Measurements from ENCODE around the gene C2CD4C.
"Not testable (repeated sequence)": the region's sequence is repeated elsewhere in the genome, so short reads cannot be mapped to it uniquely, and the experiment has no call there.

C2CD4C gene

DNA sequence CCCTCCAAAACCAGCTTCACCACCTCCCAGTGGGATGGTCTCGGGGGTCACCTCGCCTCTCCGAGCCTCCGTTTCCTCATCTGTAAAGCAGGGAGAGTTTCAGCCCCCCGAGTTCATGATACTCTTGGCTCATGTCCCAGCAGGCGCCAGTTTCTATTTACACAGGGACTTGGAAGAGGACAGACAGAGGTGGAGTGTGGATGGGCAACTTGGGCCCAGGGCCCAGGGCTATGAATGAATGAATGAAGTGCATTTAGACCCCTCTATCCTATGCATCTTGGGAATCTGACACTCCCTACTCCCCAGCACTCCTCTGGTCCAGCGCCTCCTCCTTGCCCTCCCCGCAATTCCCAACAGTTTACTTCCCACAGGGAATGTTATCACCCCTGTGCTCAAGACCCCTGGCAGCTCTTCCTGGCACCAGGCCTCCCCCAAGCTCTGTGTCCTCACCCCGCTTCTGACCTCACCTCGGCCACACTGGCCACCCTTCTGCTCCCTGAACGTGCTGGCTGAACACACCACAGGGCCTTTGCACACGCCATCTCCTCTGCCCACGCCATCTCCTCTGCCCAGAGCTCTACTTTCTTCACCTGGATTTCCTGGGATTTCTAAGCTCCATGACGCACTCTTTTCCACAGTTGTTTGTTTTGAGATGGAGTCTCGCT, 4.9 kb upstream of the C2CD4C start:
- peak; percentile 51 for DNase-seq

DNA sequence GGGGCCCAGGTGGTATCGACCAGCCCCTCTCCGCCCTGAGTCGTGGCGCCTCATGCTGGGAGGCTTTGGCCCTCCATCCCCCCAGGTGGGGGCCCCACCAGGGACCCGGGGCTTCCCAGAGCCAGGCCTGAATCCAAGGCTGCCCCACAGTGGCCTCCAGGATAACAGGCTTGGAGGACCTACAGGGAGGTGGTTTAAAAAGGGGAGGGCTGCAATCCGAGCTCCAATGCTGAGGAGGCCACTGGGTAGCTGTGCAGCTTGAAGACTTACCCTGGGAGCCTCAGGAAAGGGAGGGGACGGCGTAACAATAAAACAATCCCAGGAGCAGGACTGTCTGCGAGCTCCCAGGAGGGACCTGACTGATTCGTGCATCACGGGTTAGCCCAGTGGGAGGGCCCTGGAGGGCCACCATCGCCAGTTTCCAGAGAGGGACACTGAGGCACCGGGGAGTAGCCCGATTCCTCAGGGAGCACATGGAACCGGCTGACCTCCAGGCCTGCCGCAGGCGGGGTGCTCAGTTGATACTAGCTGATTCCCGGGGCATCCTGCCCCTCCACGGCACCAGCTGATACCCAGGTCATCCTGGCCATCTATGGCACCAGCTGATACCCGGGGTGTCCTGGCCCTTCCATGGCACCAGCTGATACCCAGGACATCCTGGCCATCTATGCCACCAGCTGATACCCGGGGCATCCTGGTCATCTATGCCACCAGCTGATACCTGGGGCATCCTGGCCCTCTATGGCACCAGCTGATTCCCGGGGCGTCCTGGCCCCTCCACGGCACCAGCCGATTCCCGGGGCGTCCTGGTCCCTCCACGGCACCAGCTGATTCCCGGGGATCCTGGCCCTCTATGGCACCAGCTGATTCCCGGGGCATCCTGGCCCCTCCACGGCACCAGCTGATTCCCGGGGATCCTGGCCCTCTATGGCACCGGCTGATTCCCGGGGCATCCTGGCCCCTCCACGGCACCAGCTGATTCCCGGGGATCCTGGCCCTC, 3.7 kb upstream of the C2CD4C start:
- no peak for DNase-seq

DNA sequence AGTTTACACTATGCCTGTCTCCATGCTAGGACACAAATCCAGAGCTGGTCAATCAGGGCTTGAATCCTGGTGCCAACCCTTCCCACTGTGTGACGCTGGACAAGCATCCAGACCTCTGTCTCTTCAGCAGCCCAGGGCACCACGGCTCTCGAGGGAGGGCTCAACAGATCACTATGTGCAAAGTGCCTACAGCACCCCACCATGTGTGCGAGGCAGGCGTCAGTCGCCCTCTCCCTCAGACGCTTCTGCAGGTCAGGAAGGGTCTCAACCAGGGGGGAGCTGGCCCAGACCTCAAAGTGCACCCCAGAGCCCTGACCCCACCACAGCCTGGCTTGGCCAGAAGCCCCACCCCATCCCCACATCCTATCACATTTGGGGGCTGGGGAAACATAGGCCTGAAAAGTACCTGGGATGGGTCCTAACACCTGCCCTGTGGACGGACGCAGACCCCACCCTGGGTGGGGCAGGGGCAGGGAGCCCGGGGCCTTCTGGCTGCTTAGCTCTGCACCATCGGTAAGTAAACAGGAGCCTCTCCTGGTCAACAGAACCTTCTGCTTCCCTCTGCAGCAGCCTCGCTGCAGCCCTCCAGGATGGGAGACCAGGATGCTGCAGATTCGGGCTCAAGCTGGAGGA, 2.9 kb upstream of the C2CD4C start:
- no peak for DNase-seq

DNA sequence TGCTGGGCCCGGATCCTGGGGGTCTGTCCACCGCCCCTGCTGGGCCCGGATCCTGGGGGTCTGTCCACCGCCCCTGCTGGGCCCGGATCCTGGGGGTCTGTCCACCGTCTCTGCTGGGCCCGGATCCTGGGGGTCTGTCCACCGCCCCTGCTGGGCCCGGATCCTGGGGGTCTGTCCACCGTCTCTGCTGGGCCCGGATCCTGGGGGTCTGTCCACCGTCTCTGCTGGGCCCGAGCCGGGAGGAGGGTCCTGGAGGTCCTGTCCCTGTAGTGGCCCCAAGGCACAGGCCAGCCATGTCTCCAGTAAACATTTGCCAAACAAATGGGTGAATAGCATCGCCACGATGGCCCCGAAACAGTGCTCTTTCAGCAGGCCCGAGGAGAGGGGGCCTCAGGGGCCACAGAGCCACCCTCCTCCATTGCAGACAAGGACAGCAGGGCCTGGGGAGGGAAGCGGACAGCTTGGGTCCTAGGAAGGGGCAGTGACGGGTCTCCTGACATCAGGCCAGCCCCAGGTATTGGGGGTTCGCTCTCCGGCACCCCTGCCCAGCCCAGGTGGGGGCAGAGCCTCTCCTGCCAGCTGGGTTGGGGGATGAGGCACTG, 2.3 kb upstream of the C2CD4C start:
- DNase-seq, result not testable (repeated sequence)

DNA sequence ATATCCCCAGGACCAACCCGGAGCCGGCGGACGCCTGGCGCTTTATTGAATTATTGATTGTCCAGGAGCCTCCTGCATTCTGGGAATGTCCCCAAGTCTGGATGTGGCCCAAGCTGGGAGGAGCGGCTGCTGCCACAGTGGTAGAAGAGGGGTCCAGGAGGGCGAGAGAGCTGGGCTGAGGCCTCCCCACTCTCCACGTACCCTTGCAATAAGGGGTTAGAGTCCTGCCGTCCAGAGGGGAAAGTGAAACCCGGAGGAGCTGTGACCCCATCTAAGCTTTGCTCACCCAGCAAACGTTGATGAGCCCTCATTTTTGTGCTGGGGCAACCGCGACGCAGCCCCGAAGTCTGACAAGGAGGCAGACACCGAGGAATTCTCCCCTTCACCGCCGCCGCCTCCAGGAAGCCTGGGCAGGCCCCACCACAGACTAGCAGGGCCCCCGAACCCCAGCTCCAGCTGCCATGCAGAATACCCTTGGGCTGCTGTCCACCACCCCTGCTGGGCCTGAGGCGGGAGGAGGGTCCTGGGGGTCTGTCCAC, 1.4 kb upstream of the C2CD4C start:
- DNase-seq, result no peak

DNA sequence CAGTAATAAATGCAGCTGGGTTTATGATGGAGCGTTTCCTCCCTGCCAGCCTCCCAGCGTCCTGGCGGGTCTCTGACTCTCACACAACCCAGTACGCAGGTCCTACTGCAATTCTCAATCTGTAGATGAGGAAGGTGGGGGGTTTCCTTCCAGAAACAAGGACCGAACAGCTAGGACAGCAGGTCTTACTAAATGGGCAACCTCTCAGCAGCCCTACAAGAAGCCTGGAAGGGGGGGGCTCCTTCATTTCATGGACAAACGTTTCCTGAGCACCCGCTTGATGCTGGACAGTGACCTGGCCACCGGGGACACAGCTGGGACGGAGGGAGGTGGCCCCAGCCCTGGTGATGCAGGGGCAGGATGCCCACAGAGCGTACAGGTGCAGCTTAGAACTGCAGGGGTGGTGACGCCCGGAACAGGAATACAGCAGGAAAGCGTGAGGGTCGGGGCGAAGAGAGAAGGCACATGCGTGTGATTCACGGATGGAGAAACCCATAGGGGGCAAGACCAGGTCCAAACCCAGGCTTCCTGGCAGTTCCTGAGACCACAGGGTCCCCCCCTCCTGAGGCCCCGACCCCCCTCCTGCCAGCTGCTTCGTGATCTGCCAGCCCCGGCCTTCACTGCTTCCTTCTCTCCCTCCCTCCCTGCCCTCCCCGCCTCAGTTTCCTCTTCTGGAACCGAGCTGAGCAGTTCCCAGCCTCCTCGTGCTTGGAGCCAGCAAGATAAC, 732 bp upstream of the C2CD4C start:
- DNase-seq, result peak; percentile 29

DNA sequence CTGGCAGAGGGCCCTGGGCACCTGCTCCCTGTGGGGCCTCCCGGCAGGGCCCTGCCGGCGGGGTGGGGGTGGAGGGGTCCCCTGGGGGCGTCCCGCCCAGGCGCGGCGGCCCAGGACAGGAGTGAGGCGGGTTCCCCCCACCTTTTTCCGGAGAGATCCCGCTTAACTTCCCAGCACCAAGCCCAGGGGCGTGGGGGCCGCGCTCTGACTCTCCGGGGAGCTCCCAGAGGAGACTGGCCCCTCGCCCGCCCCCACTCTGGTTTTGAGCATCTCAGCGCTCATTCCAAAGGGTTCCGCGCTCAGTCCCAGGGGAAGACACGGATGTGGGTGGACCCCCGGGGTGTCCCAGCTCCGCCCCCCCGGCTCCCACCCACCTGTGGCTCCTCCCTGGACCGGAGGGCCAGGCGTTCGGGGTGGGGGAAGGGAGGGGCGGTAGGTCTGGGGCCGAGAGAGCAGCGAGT, 476 bp downstream of the C2CD4C start:
- DNase-seq, result peak; percentile 42

DNA sequence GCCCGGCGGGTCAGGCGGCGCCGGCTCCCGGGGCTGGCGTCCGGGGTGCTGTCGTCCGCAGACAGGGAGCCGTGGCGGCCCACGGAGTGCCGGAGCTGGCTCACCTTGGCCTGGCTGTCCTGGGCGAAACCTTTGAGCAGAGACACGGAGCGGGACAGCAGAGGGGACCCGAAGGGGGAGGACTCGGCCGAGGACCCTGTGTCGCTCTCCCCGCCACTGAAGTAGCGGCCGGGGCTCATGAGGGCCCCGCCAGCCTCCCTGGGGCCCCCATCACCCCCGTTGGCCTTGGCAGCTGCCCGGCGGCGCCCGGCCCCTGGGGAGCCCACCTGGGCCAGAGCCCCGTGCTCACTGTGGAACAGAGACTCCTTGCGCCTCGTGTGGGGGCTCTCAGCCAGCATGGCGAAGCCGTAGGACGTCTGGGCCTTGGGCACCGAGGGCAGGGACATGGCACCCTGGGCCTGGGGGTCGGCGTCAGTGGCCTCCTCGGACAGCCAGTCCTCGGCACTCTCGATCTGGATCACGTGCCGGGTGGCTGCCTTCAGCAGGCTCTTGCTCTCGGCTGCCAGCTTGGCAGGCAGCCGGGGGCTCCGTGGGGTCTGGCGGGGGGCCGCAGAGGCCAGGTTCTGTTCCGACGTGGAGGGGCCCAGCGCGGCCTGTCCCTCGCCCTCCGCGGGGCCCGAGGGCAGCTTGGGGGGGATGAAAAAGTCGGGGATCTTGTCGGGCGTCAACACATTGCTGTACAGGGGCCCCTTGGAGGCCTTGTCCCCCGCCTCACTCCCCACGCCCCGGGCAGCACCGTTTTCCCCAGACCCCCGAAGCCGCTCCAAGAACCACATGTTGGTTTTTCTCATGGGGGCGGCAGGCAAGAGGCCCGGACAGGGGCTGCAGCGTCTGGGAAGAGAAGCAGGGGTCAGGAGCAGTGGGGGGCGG, 1.2 kb downstream of the C2CD4C start:
- no peak for DNase-seq

DNA sequence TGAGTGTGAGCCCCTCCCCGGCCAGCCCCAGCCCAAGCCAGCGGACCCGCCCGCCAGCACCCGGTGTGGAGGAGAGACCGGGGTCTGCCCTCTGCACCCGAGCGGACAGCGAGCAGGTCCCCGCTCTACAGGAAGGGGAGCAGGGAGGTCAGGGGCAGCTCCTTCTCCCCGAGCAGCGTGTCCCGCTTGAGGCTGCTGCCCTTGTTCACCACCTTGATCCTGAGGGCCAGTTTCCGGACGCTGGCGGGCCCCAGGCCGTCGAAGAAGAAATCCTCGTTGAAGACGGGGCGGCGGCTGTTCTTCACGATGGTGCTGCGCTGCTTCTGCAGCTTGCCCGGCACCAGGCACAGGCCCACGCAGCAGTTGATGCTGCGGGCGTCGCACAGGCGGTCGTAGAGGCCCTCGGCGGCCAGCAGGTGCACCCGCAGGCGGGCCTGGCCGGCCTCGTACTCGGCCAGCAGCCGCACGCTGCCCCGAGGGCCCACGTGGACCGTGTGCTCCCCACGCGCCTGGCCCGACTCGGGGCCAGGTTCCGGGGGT, 1.9 kb downstream of the C2CD4C start:
- DNase-seq, result no peak

DNA sequence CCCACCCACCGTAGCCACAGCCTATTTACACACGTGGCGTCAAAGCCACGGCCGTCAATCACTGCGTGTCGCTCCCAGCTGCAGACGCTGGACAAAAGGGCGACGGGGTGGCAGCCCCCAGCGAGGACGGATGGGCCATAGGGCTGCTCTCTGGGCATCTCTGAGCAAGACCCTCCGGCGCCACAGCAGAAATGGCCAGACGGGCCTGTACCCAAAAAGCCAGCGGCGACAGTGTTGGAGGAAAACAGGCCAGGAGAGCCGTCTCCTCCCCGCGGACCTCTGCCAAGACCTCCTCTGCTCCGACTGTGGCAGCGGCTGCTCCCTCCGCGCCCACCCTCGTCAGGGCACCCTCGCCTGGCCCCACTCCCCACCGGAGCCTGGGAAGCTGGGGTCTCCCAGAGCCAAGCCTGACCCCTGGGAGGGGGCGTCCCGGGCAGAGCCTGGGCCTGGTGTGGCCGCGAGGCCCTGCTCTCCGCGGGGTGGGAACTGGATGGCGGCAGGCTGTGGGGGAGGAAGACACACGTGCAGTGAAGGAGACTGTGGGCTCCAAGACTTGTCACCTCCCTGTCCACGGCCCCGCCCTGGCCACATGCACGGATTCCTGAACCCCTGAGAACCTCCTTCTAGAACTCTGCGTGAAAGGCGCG, 2.7 kb downstream of the C2CD4C start:
- no peak for DNase-seq

DNA sequence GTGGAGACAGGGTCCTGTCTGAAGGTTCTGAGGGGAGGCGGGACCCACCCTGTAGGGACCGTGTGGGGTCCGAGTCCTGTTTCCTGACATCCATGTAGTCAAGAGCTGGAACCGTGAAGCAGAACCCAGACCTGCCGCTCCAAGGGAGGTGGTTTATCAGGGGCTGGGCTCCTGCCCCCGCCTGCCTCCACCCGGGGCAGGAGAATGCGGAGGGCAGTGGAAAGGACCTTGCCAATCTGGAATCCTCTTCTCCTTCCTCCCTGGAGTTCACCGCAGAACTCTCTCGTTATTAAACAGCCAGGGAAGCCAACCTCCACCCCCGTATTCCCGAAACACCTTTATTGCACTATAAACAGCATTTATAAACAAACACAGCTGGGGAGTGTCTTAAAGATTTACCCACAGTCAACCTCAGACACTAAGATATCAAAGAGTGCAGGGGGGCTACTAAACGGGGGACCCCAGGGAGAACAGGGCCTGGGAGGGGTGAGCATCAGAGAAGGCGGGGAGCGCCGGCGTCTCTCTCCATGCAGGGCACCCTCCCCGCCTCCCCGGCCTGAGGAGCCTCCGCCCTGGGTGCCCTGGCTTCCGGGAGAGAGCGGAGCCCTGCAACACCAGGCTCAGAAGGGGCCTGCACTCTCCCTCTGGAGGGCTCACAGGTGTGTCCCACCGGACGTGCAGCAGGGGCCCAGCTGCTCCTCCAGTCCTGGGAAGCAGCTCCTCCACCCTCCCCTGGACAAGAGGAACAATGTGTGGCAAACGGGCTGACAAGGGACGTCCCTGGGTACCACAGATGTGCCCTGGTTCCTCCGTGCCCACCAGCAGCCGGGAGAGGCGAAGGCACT, 3.6 kb downstream of the C2CD4C start:
- DNase-seq, result no peak

DNA sequence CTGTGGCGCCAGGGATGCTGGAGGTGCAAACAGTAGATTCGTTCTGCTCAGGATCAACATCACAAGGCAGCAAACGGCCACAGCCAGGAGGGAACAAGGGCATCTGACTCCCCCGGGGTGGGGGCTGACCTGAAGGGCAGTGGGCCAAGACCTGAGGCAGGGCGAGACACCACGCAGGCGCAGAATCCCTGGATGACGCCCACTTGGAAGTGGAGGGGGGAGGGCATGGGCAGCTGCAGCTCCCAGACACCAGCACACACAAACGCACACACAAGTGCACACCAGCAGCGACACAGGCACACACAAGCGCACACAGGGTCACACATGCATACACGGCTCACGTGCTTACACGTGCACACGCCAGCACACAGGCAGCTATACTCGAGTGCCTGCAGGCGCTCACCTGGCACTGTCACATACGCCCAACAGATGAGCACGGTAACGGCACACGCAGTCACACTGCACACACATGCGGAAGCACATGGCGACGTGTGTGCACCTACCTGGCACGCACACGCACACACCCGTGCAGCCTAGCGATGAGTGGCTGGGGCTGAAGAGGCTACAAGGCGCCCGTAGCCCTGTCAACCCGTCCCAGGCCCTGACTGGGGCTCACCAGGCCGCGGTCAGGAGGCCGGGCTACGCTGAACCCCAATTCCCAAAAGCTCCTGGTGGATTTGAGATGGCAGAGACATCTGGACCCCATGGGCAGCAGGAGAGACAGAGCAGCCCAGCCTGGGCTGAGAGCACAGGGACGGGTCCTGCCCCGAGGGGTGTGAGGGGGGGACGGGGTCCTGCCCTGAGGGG, 5.5 kb downstream of the C2CD4C start:
- peak; percentile 80 for DNase-seq

DNA sequence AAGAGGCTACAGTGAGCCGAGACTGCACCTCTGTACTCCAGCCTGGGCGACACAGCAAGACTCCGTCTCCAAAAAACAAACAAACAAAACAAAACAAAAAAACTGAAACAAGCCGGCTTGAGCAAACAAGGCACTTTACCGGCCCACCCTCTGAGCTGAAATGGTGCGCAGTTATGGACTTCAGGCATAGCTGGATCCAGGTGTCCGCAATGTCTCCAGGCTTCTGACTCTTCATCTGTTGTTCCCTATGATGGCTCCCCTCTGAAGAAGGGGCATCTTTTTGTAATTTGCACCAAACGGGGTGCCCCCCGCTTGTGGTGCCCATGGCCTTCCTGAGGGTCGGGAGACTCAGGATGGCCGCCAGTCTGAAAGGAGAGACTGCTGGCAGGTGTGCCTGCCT, 6.2 kb downstream of the C2CD4C start:
- no peak for DNase-seq

DNA sequence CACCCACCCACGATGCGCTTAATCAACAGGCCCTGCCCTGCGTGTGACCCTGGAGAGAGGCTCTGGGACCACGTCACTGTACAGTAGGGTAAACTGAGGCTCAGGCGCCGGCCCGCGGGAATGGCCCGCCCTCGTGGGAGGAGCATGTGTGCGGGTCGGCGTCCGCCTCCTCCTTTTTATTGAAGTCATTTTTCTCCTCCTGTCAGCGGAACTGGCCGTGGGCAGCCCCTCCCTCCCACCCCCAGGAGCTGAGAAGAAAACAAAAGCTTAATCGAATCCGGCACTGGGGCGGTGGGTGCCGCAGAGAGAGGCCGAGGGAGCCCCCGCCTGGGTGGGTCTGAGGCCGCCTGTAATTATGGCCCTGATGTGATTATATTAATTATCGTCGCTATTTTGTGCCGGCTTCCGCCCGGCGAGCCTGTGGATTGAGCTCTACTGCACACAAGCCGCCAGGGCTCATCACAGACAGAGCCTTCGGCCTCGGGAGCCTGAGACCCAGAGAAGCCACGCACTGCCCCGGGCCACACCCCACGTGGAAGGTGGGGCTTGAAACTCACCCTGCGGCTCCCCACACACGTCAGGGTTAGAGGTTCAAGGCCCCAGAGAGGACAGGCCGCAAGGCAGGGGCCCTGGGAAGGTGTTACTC, 7.0 kb downstream of the C2CD4C start:
- DNase-seq, result peak; percentile 30

DNA sequence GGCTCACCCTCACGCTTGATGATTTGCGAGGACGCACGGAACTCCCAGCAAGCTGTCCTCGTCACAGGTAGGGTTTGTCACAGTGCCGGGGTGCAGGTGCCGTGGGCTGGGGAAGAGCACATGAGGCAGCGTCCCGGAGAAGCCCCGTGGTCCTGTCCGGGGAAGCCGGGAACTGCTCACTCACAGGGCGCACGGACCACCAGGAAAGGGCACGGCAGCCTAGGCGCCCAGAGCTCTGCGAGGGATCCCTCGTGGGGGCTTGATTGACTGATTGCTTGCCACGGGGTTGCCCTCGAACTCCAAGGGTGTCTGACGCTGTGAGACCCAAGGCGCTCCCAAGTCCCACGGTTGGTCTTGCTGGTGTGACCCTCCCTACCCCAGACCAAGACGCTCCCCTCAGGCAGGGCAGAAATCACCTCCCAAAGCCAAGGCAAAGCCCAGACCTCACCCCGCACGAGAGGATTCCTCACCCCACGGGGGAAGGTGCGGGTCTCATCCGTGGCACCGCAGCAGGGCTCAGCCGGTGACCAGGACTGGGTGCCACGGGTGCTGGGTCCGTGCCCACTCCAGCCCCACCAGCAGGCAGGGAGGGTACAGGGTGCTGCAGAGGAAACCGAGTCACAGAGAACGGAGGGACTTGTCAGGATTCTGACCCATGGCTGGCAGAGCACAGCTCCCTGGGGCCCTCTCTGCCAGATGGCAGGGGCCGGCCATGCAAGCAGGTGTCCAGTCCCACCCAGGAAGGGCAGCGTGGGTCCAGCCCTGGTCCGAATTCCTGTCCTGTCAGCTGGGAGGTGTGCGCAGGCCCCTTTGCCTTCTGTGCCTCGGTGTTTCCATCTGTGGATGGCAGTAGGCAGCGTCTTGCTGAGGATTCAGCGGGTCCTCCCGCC, 7.7 kb downstream of the C2CD4C start:
- DNase-seq, result no peak

DNA sequence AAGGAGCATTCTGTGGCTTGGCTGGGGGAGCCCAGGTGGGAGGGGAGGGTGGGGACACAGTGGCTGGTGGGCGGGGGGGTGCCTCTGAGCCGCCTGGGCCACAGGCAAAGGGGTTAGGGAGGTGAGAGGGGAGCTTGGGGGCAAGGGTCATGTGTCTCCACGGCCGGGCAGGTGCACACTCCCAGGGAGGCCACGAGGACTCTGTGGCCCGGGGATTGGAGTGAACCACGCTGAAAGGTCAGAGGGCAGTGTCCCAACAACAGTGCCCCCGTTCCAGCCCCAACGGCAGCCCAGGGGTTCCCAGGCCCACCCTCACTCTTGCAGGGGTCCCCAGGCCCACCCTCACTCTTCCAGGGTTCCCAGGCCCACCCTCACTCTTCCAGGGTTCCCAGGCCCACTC, 9.6 kb downstream of the C2CD4C start:
- DNase-seq, result no peak

DNA sequence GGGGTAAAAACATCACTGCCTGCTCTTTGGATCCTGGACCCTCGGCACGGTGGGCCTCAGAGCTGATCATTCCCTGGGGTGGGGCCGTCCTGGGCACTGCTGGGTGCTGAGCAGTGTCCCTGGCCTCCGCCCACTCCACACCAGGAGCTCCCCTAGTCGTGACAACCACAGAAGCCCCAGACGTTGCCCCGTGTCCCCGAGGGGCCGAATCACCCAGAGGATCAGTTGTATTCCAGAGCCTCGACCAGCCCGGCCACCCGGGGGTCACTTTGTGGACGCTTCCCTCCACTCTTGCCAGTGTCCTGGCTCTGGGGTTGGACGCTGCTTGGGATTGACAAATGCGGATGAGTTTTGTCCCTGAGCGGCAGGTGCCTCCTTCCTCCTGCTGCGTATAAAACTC, 10.2 kb downstream of the C2CD4C start:
- DNase-seq, result no peak
